HuH-7 (cell line): Measurements from ENCODE around the gene AUTS2.
"Not testable (repeated sequence)": the region's sequence is repeated elsewhere in the genome, so short reads cannot be mapped to it uniquely, and the experiment has no call there.

Source experiments
- DNase-seq: peaks from one replicate; pipeline ENCODE4 v3.0.0; 2011; ENCODE audit warnings: low spot score

AUTS2 gene

GRCh38 chr7:70353330-70353945, 755.2 kb downstream of the AUTS2 start:
- no peak for DNase-seq

DNA sequence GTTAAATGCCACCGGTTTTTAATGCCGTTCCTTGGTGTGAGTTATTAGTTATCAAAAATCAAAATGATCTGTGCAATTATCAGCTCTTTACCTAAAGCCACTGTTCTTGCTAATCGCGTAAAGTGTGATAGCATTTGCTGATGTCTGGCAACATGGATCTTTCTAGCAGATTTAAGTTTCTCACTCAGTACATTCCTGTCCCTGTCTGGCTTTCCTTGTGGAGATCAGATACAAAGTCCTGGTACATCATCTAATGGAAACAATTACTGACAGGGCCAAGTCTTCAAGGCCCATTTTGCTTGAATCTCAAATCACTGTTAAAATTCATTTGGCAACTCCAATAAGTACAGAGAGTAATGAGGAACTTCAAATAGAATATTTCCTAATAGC, 755.7 kb downstream of the AUTS2 start:
- no peak for DNase-seq

DNA sequence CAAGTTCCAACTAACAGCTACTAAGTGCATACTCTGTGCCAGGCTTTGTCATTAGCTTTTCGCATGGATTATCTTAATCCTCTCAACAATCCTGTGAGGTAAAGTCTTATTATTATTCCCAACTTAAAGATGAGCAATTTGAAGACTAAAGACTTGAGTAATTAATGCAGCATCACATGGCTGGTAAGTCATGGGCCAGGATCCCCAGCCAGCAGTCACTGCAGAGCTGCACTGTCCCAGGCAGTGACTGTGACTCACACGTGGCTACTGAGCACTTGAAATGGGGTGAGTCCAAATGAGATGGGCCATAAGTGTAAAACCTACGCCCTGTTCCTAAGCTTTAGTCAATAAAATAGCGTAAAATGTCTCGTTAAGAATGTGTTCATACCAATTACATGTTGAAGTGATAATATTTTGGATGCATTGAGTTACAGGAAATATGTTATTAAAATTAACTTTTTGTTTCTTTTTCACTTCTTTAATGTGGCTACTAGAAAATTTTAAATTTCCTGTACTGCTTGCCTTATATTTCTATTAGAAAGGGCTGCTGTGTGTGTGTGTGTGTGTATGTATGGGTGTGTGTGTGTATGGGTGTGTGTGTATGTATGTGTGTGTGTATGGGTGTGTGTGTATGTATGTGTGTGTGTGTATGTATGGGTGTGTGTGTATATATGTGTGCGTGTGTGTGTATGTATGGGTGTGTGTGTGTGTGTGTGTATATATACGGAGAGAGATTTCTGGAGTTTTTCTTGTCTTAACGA, 756.3 kb downstream of the AUTS2 start:
- no peak for DNase-seq

GRCh38 chr7:70355198-70356020, 757.1 kb downstream of the AUTS2 start:
- no peak for DNase-seq

GRCh38 chr7:70356085-70356786, 758.0 kb downstream of the AUTS2 start:
- no peak for DNase-seq

DNA sequence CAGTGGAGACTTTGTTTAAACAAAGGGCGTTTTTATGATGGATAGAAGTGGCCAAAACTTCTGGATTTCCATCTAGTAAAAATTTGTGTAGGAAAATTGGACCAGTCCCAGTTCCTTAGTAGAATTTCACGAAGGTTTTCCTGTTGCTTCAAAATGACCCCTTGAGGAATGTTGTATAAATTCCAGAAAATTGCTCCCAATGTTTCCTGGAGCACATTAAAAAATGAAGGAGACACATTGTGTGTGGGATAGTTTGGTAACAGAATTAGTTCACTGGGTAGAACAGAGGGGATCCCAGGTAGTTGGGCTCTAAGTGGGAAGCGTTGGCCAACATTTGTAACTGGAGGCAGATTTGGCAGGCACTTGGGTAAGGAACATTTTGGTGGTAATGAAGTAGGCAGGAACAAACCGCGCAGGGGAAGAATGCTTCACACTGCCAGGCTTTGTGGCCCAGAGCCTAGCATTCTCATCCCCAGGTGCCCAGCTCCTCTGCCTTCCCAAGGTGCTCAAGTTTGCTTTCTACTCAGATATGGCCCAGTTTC, 758.6 kb downstream of the AUTS2 start:
- no peak for DNase-seq

DNA sequence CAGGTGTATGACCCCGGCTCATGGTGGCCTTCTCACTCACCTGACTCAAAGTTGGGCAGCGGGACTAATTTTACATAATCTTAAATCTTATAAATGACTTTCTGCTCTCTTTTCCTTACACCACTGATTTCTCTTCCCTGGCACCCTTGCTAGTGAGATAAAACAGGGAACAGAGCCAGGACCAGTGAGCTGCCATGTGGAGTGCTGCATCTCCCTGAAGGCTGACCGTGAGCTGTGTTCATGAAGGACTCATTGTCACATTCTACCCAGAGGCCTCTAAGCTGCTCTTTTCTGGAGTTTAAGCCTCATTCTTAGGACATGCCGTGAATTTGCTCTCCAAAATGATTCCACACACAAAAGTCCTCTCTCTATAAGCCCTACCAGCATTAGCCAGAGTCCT, 762.3 kb downstream of the AUTS2 start:
- DNase-seq, result no peak

DNA sequence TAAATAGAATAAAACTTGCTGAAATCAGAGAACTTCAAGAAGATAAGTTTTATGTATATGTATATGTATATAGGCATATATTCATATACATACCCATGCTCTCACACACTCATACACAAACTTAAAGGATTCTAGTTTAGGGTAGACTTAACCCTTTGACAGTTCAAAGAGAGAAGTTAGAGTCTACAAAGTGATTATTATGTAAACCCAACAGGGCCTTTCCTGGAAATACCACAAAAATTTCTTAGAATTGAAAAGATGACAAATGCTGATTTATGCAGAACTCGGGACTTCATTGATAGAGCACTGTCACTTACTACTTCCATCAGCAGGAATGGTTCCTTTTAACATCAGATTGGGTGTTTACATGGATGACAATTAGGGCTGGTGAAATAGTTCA, 763.5 kb downstream of the AUTS2 start:
- DNase-seq, result no peak

DNA sequence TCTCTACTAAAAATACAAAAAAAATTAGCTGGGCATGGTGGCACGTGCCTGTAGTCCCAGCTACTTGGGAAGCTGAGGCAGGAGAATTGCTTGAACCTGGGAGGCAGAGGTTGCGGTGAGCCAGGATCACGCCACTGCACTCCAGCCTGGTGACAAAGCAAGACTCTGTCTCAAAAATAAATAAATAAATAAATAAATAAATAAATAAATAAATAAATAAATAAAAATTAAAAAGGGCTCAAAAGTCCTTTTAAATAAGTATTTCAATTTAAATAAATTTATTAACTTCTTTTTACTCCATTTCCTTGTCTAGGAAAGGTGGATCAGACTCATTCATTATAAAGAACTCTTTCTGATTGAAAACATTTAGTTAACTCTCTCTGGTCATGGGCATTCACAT, 766.1 kb downstream of the AUTS2 start:
- DNase-seq, result not testable (repeated sequence)

GRCh38 chr7:70371652-70372051, 773.4 kb downstream of the AUTS2 start:
- no peak for DNase-seq

DNA sequence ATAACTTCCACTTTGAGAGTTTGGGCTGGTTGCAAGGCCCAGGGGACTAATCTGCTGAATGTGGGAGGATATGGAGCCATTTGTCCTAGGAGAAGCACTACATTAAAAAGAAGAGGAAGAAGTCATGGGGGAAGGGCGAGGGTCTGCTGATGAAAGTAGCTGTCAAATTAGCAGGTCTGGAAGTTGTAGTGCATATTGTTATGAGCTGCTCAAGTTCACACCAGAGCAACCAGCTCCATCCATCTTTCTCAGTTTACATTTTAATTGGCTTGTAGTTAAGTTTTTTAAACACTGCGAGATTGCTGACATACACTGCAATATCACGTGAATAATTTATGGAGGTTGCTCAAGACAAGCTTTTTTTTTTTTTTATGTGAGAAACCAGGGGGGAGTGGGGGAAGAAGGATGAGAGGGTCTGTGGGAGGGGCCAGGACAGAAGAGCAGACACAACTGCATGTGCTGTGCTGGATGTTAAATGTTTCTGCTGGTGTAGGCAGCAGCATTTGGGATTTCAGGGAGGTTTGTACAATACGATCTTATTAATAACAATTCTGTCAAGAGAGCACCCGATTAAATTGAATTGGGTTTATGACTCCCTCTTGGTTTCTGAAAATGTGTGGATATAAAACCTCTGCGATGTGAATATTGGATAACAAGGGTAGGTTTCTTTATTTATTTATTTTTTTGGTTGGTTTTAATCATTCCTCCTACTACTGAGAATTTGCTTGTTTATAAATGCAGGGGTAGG, 774.7 kb downstream of the AUTS2 start:
- no peak for DNase-seq

- DNase-seq, result no peak
Measured at GRCh38 chr7:70374772-70375533, 776.7 kb downstream of the AUTS2 start.

DNA sequence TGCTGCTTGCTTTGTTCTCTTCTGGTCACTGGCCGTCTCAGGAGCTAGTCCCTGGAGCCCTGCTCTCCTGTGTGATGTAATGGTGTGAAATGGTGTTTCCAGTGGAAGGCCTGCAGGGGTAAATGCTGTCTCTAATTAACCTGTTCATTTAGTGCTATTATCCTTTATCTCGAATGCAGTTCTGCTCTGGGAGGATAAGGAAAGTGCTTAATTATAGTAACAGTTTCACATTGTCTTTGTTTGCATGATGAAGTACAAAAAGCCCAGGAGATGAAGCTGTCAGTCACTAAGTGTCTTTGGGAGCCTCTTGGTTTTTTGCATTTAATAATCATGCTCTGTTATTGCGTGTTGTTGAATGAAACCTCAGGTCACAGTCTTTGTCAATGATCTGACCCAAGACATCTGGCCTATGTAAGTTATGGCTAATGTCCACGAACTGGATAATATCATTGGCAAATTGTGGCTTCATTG, 778.3 kb downstream of the AUTS2 start:
- no peak for DNase-seq

DNA sequence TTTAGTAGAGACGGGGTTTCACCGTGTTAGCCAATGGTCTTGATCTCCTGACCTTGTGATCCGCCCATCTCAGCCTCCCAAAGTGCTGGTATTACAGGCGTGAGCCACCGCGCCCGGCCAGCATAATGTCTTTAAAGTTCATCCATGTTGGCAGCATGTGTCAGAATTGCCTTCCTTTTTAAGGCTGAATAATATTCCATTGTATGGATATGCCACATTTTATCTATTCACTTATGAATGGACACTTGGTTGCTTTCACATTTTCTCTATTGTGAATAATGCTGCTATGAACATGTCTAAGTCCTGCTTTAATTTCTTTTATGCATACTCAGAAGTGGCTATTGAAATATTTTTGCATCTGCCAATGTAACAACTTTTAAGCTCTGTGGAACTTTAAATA, 779.7 kb downstream of the AUTS2 start:
- no peak for DNase-seq

- DNase-seq, result no peak
Measured at GRCh38 chr7:70379210-70379609, 780.9 kb downstream of the AUTS2 start.

- no peak for DNase-seq
Measured at GRCh38 chr7:70380421-70381015, 782.2 kb downstream of the AUTS2 start.

DNA sequence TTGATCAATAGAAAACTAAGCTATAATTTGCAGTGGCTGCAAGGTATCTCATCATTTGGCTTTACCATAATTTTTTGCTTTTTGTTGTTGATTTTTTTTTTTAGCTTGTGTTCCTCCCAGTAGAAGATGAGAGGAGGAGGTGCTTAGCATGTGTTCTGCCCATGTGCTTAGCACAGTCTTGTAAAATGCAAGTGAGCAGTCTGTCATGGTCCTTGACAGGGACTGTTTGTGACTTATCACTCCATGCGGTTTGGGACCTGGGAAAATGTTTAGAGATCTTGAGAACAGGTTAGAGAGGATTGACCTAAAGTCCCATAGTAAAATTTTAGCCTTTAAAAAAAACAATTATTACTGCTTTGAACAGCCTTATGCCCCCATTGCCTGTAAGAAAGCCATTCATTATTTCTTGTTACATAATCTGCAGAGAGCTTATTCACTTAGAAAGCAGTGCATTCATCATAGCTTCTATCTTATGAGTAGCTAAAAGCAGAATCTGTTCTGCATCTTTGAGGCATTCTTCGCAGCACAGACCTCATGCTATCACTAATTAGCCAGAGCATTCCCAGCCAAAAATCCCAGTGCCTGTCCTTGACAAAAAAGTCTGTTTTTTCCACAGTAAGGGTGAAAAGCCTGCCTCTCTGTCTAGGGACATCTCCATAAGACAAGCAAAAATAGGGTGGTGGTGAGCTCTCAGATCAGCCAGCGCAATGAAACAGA, 784.9 kb downstream of the AUTS2 start:
- no peak for DNase-seq

- DNase-seq, result no peak
Measured at GRCh38 chr7:70384024-70384423, 785.7 kb downstream of the AUTS2 start.

DNA sequence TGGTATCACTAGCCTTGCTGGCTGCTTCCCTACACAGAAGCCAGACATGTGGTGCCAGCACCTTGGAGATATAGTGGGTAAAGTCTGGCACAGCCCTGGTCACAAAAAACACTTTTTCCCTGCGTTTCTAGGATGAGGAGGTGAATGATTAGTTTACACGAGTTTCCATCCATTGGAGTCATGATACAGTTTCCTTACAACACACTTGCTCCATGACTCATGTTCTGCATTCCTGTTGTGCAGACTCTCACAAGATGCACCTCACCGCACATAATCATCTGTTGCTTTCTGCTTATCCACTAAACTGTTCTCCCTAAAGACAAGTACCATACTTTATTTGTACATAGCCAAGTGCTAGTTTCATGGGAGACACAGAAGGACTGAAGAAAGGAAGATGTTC, 786.6 kb downstream of the AUTS2 start:
- no peak for DNase-seq
